HG03342 (cell line): ENCODE measurements around the gene SCAF4.
"Not testable (repeated sequence)": the region's sequence is repeated elsewhere in the genome, so short reads cannot be mapped to it uniquely, and the experiment has no call there.

Experiments used
- ATAC-seq: cut with Tn5 transposase; IDR thresholded peaks from one replicate; pipeline ENCODE4 v1.9.1; 2021; ENCODE audit warnings: mild to moderate bottlenecking, moderate library complexity; ENCODE audit not compliant: unreplicated experiment

Gene SCAF4

DNA sequence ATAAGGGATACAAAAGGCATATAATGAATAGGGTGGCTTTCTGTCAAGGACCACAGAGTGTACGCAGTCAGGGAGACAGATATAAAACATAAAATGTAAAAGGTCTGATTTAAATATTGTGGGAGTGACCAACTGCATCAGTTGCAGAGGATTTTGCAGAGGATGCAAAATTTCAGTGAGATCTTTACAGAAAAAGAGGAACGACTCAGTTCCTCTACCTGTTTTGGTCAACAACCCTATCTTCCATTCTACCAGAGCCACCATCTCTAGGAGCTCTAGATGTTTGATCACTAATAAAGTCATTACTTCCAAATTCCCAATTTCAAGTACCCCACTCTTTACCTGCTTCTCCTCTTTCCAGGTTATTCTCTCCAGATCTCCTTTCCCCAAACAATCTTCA lies 56.0 kb downstream of the SCAF4 start:
- no peak for ATAC-seq

DNA sequence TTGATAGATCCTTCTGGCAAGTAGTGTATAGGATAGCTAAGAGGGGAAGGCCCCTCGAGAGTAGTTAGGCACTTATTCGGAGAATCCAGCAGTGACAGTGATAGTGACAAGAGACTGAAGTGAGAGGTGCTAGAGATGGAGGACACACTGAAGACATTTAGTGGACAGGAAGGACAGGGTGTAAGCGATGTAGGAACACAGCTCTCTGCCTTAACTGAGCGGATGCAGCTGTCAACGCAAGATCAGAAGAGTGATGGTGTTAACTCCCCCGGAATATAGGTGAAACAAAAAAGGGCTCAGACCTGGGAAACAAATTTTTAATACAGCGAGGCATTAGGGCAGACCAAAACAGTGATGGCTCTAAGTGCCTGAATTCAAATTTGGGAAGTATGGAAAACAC lies 56.6 kb downstream of the SCAF4 start:
- ATAC-seq = no peak

DNA sequence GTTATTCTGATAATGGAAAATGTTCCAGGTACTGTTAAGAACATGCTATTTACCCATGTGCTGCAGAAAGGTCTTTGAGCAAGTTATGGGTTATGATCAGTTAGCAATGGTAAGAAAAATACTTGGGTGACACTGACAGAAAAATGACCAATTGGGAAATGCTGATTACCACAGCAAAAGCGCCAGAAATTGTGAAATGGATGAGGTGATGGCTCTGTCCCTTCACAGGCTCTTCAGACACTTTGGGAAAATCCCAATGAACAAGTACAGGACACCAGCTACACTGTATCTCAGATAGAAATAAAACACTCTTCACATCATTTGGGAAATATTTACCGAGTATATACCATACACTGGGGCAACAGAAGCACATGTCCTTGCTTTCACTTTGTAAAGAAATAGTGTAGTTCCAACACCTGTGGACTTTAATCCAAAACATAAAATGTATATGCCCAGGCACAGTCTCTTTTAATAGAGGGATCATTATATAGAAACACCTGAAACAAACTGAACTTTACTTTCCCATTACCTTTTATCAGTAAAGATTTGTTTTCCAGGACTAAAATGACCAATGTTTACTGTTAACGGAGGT lies 58.5 kb downstream of the SCAF4 start:
- no peak for ATAC-seq

DNA sequence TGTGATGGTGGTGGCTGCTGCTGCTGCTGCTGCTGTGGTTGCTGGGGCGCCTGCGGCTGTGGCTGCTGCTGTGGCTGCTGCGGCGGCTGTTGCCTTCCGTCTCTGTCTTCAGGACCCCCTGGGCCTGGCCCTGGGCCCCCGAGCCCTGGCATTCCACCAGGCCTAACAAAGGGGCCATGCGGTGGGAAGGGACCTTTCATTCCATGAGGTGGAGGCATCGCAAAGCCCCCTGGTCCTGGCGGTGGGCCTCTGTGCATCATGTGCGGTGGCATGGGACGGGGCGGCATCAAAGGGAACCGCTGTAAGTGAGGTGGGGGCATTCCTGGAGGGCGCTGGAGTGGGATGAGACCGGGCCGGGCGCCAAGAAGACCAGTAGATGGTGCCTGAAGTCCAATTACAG lies 60.0 kb downstream of the SCAF4 start:
- ATAC-seq = no peak

DNA sequence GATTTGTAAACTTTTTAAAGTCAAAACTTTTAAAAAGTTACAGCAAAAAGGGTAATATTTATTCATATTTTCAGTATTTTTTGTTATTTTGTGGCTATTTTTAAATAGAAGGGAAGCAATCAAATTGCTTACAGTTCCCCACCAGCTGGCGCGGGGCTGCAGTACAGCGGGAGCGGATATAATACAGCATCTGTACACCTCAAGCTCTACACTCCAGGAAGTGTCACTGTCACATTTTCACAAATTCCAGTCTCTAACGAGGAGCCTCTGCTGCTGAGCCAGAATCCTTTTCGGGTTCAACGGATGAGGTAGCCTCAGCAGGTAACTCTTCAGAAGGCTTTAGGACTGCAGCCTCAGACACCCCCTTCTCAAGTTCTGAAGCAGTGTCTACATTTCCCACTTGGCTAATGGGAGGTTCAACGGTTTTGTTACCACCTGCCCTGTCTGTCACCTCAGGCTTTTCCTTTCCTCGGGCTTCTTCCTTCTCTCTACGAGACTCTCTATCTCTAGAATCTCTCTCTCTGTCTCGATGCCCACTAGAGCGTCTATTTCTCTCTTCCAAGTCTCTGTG lies 60.7 kb downstream of the SCAF4 start:
- ATAC-seq = no peak

DNA sequence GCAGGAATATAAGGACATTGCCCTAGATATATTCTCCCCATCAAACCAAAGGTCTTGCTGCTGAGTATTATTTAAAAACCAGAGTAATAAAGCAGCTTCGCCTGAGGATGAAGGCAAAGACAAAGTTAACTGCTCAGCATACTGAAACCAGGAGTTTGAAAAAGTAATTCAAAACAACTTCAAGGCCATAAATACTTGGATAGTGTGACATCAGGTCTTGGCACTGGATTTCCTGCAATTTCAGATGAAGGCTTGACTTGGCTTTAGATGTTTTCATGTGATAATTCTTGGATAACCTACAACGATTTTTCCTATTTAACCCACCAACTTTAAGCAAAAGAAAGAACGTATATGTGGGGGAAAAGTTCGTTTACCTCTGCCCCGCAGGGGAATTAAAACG lies 61.8 kb downstream of the SCAF4 start:
- no peak for ATAC-seq

DNA sequence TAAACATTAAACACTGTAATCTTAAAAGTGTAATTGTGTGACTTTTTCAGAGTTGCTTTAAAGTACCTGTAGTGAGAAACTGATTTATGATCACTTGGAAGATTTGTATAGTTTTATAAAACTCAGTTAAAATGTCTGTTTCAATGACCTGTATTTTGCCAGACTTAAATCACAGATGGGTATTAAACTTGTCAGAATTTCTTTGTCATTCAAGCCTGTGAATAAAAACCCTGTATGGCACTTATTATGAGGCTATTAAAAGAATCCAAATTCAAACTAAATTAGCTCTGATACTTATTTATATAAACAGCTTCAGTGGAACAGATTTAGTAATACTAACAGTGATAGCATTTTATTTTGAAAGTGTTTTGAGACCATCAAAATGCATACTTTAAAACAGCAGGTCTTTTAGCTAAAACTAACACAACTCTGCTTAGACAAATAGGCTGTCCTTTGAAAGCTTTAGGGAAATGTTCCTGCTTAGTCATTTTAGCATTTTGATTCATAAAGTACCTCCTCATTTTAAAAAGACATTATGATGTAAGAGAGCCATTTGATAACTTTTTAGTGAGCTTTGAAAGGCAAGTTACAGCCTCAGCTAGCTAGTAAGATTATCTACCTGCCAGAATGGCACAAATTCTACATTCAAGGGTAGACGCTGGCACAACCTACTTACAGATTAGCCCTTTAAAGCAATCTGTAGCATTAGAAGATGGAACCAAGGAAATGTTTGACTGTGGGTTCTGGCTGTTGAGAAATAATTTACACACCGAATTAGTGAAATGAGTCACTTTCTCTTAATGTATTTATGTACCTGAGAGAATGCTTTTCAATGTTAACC lies 63.0 kb downstream of the SCAF4 start:
- peak; percentile 40 for ATAC-seq

DNA sequence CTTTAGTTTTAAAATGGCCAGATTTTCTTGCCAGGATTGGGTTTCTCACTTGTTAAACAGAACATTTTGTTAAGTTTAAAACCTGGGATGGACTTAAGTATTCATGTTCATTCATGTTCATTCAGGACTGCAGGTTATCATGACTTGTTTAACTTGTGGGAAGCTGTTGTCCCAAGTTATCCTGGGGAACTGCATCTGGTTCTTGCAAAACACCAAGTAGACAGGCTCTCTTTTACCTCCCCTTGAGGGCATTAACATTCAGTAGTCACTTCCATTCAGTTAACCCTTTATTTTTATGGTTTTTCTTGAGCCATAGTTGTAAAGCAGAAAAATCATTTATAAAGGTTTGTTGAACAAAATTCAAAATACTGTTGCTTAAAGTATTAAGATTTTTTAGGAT lies 64.3 kb downstream of the SCAF4 start:
- ATAC-seq = no peak

DNA sequence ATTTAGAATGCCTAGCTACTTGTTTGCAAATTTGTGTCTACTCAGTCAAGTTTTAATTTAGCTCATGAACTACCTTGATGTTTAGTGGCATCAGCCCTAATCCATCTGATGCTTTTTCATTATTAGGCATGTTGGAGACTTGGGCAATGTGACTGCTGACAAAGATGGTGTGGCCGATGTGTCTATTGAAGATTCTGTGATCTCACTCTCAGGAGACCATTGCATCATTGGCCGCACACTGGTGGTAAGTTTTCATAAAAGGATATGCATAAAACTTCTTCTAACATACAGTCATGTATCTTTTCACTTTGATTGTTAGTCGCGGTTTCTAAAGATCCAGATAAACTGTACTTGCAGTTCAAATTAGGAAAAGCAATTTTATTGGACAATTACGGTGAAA lies 64.8 kb downstream of the SCAF4 start:
- ATAC-seq = no peak

DNA sequence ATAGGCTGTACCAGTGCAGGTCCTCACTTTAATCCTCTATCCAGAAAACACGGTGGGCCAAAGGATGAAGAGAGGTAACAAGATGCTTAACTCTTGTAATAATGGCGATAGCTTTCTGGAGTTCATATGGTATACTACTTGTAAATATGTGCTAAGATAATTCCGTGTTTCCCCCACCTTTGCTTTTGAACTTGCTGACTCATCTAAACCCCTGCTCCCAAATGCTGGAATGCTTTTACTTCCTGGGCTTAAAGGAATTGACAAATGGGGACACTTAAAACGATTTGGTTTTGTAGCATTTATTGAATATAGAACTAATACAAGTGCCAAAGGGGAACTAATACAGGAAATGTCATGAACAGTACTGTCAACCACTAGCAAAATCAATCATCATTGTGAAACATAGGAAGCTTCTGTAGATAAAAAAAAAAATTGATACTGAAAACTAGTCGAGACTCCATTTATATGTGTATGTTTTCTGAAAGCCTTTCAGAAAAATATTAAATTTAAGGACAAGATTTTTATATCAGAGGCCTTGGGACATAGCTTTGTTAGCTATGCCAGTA lies 65.4 kb downstream of the SCAF4 start:
- no peak for ATAC-seq

DNA sequence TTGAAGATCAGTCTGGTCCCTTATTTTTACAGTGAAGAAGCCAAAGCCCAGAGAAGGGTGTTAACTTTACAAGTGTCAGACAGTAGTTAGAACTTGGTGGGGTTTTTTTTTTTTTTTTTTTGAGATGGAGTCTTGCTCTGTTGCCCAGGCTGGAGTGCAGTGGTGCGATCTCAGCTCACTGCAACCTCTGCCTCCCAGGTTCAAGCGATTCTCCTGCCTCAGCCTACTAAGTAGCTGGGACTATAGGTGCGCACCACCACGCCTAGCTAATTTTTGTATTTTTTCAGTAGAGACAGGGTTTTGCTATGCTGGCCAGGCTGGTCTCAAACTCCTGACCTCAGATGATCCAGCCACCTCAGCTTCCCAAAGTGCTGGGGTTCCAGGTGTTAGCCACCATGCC lies 66.0 kb downstream of the SCAF4 start:
- ATAC-seq = not testable (repeated sequence)

DNA sequence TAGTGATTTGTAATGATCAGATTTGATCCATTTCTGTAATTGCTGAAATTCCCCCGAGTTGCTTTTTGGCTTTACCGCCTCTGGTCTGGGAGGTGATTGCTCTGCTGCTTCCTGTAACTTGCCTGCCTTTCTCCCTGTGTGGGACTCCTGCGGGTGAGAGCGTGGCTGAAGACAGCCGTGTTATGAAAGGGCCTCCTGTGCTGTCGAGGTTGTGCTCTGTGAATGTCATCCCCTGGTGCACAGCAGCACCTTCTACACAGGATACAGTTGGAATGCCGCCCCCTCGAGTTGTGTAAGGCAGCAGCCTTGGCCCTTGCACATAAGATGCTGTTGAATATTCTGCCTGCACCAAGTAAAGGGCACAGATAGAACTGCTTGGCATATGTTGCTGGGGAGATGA lies 66.5 kb downstream of the SCAF4 start:
- ATAC-seq = no peak

DNA sequence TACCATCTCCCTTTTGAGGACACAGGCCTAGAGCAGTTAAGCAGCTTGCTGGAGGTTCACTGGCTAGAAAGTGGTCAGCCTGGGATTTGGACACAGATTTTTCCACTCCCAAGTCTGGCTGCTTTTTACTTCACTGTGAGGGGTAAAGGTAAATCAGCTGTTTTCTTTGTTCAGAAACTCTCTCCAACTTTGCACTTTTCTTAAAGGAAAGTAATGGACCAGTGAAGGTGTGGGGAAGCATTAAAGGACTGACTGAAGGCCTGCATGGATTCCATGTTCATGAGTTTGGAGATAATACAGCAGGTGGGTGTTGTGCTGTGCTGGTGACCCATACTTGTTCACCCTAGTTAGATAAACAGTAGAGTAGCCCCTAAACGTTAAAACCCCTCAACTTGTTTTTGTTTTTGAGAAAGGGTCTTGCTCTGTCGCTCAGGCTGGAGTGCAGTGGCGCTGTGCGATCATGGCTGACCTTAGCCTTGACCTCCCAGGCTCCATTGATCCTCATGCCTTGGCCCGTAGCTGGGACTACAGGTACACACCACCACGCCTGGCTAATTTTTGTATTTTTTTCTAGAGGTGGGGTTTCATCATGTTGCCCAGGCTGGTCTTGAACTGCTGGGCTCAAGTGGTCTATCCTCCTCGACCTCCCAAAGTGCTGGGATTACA lies 68.2 kb downstream of the SCAF4 start:
- no peak for ATAC-seq

DNA sequence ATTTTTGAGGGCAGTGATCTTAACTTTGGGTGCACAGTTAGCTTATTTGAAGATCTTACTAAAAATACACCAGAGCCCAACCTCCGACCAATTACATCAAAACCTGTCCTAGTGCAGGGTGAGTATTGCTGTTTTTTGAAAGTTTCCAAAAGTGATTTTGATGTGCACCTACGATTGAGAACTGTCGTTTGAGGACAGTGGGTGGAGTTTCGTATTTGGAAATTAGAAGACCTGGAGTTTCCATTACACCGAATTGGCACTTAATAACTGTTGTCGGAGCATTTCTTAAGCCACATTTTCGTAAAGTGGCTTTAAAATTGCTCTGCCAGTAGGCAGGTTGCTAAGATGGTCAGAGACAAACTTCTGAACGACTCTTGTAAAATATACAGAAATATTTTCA lies 71.3 kb downstream of the SCAF4 start:
- no peak for ATAC-seq

DNA sequence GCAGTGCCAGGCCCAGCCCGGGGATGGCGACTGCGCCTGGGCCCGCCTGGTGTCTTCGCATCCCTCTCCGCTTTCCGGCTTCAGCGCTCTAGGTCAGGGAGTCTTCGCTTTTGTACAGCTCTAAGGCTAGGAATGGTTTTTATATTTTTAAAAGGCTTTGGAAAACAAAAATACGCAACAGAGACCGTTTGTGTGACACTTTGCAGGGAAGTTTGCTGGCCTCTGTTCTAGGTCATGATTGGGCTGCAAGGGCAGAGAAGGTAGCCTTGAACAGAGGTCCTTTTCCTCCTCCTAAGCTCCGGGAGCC lies 71.7 kb downstream of the SCAF4 start:
- peak; percentile 26 for ATAC-seq

DNA sequence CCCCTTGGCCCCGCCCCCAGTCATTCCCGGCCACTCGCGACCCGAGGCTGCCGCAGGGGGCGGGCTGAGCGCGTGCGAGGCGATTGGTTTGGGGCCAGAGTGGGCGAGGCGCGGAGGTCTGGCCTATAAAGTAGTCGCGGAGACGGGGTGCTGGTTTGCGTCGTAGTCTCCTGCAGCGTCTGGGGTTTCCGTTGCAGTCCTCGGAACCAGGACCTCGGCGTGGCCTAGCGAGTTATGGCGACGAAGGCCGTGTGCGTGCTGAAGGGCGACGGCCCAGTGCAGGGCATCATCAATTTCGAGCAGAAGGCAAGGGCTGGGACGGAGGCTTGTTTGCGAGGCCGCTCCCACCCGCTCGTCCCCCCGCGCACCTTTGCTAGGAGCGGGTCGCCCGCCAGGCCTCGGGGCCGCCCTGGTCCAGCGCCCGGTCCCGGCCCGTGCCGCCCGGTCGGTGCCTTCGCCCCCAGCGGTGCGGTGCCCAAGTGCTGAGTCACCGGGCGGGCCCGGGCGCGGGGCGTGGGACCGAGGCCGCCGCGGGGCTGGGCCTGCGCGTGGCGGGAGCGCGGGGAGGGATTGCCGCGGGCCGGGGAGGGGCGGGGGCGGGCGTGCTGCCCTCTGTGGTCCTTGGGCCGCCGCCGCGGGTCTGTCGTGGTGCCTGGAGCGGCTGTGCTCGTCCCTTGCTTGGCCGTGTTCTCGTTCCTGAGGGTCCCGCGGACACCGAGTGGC lies 72.2 kb downstream of the SCAF4 start, which contains the start of gene SOD1:
Gene SOD1, plus strand, starts transcription at position 158 of the 723 bp plus-strand sequence. Its CDS starts 77 bp downstream, at position 235.
- peak; percentile 95 for ATAC-seq

DNA sequence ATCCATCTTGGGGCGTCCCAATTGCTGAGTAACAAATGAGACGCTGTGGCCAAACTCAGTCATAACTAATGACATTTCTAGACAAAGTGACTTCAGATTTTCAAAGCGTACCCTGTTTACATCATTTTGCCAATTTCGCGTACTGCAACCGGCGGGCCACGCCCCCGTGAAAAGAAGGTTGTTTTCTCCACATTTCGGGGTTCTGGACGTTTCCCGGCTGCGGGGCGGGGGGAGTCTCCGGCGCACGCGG lies 72.7 kb downstream of the SCAF4 start:
- ATAC-seq = peak; percentile 20

DNA sequence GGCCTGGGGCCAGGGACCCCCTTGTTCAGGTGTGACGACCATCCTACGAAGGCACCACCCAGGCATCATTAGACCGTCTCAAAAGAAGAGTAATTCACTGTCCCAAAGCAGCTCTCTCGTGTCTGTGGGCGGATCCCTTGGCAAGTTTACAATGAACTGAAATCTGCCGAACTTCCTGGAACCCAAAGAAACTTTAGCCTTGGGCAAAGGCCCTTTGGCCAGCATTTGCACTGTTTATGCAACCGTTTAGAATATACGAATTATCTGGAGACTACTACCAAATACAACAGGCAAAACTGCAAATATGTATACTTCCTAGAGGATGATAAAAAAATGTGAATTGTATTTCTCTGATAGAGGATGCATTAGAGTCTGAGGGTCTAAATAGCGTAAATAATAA lies 73.9 kb downstream of the SCAF4 start:
- ATAC-seq = no peak

DNA sequence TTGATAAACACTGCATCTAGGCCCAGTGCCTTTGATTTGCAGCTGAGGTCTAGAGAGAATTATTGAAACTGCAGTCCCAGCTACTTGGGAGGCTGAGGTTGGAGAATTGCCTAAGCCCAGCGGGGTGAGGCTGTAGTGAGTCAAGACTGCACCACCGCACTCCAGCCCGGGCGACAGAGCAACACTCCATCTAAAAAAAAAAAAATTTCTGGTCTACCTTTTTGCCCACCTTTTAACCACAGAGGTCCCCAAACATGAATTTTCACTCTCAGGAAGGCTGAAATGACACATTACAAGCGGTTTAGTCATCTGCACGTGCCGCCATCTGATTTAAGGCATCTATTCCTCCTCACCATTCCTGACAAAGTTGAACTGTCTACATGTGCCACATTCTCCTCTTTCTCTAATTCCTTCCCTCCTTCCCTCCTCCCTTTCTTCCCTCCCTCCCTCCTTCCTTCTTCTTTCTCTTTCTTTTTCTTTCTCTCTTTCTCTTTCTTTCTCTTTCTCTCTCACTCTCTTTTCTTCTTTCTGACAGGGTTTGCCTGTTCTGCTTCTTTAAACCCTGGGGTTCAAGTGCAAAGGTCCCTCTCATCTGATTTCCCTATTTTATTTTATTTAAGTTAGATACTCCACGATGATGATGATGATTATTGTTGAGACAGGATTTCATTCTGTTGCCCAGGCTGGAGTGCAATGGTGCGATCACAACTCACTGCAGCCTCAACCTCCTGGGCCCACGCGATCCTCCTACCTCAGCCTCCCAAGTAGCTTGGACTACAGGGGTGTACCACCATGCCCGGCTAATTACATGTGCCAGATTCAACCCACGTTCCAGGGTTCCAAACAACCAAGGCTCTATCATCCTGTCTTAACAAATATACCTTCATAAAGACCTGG lies 75.5 kb downstream of the SCAF4 start:
- no peak for ATAC-seq
